K562 (cell line): ENCODE results near the gene ESD. TPM values are rescaled to one million over a fixed set of nuclear protein-coding genes. Genes with fewer than 3 reads are reported as not detected.

Experiments
- ATAC-seq: fragments of 200-7000 bp; cut with Tn5 transposase; 3 replicates; pipeline ENCODE4 v1.9.1; 2020; ENCODE audit warnings: moderate library complexity
- BruUV-seq: library from RNA; stranded (reverse); fragments of 400-500 nt; replicated peaks from 2 replicates; lab custom pipeline; 2021; lab: Mats Ljungman, UMichigan
- CTCF ChIA-PET: fragments of 300-600 bp; formaldehyde crosslinking; extraction: SDS; loops from one replicate; lab custom pipeline; 2021; ENCODE audit warnings: low intra/inter-chr PET ratio; lab: Yijun Ruan, JAX
- POLR2A ChIA-PET: fragments of 300-600, 350-650 bp; sonication (Branson Sonifier 250); formaldehyde crosslinking; extraction: SDS; loops from one replicate; lab custom pipeline; 2021; ENCODE audit warnings: antibody characterized with exemption, inconsistent platforms; lab: Yijun Ruan, JAX
- DNase-seq, 4 experiments: peaks; one replicate each; pipeline versions ENCODE4 v3.0.0 to v3.0.0-alpha.2; 2011 to 2018; ENCODE audit warnings: low spot score in 3 of 4, mixed read lengths in 3 of 4; ENCODE audit errors: extremely low read depth in 1 of 4
- FAIRE-seq: peaks from 2 replicates; lab custom pipeline; 2011; peaks lifted over from hg19 to GRCh38; lab: Jason Lieb, UNC
- H2AFZ ChIP-seq: 2 replicates; pipeline ENCODE4 v1.6.0; 2011; ENCODE audit warnings: low read depth, low read length, control low read depth, inconsistent platforms
- H3K27ac ChIP-seq: fragments of 200-600 bp; 3 replicates; pipeline ENCODE4 v1.8.0; 2011; ENCODE audit warnings: low read depth, mild to moderate bottlenecking, control low read depth, inconsistent platforms, low read length, moderate library complexity, mixed read lengths; ENCODE audit errors: extremely low read depth
- H3K27me3 ChIP-seq, 2 experiments: fragments of 300-600 bp in 1 of 2; 2 replicates in 1 of 2; 3 replicates in 1 of 2; pipeline versions ENCODE4 v1.6.0 to v1.8.0; 2011; ENCODE audit warnings: inconsistent platforms in 2 of 2, low read length in 2 of 2, mild to moderate bottlenecking in 1 of 2, mixed read lengths in 1 of 2, moderate library complexity in 1 of 2; ENCODE audit not compliant: control insufficient read depth in 2 of 2, insufficient read depth in 2 of 2
- H3K36me3 ChIP-seq: fragments of 300-600 bp; 3 replicates; pipeline ENCODE4 v1.8.0; 2011; ENCODE audit warnings: mild to moderate bottlenecking, low read length, inconsistent platforms; ENCODE audit not compliant: control insufficient read depth, insufficient read depth
- H3K4me1 ChIP-seq, 2 experiments: fragments of 200-600 bp in 1 of 2; replicated peaks in 1 of 2; 2 replicates in 1 of 2; 3 replicates in 1 of 2; pipeline versions ENCODE4 v1.5.1 to v1.8.0; 2011; ENCODE audit warnings: inconsistent platforms in 2 of 2, low read length in 2 of 2, mild to moderate bottlenecking in 1 of 2, mixed read lengths in 1 of 2, moderate library complexity in 1 of 2; ENCODE audit not compliant: control insufficient read depth in 2 of 2, insufficient read depth in 2 of 2
- H3K4me2 ChIP-seq: 2 replicates; pipeline ENCODE4 v1.6.1; 2011; ENCODE audit warnings: low read length, control low read depth, inconsistent platforms, mixed read lengths; ENCODE audit not compliant: insufficient read depth
- H3K4me3 ChIP-seq: fragments of 200-600 bp; sonication (generic), shearing (Covaris generic); 2 replicates; pipeline ENCODE4 v1.5.1; 2016; ENCODE audit warnings: control low read depth, inconsistent platforms
- H3K79me2 ChIP-seq: fragments of 200-600 bp; 3 replicates; pipeline ENCODE4 v1.8.0; 2011; ENCODE audit warnings: low read length, inconsistent platforms; ENCODE audit not compliant: control insufficient read depth, insufficient read depth
- H3K9ac ChIP-seq, 2 experiments: 2 replicates each; pipeline versions ENCODE4 v1.6.0 to v1.6.1; 2011; ENCODE audit warnings: low read depth in 2 of 2, low read length in 2 of 2, control low read depth in 1 of 2, inconsistent platforms in 1 of 2, mild to moderate bottlenecking in 1 of 2, mixed read lengths in 1 of 2; ENCODE audit not compliant: insufficient read depth in 1 of 2
- H3K9me1 ChIP-seq: one replicate; pipeline ENCODE4 v1.6.0; 2011; ENCODE audit warnings: inconsistent platforms, mild to moderate bottlenecking, low read length, moderate library complexity; ENCODE audit not compliant: control insufficient read depth, insufficient read depth
- H3K9me3 ChIP-seq: replicated peaks from 2 replicates; pipeline ENCODE4 v1.5.1; 2011; ENCODE audit warnings: low read depth, low read length, inconsistent platforms; ENCODE audit not compliant: control insufficient read depth, insufficient read depth
- H4K20me1 ChIP-seq: replicated peaks from 2 replicates; pipeline ENCODE4 v1.6.1; 2011; ENCODE audit warnings: low read length, inconsistent platforms, mixed read lengths; ENCODE audit not compliant: control insufficient read depth, insufficient read depth
- CGGBP1 ChIP-seq: fragments of 250-450 bp; sonication (Bioruptor Pico); IDR thresholded peaks from 2 replicates; pipeline ENCODE4 v1.9.0; 2021; ENCODE audit warnings: mild to moderate bottlenecking
- MAFG ChIP-seq: fragments of 450-650 bp; conservative IDR thresholded peaks from 2 replicates; pipeline ENCODE4 v1.6.1; 2016; ENCODE audit warnings: missing genetic modification characterization, missing compliant biosample characterization
- NCOA6 ChIP-seq: fragments of 450-650 bp; IDR thresholded peaks from 2 replicates; pipeline ENCODE4 v1.6.1; 2017; ENCODE audit warnings: mild to moderate bottlenecking
- RFX7 ChIP-seq: fragments of 250-450 bp; sonication (Bioruptor Pico); IDR thresholded peaks from 2 replicates; pipeline ENCODE4 v1.5.1; 2021; ENCODE audit warnings: mild to moderate bottlenecking
- SIX5 ChIP-seq, 2 experiments: IDR thresholded peaks; 2 replicates each; pipeline ENCODE4 v1.6.1; 2011; ENCODE audit warnings: low read length in 2 of 2, borderline replicate concordance in 1 of 2, low read depth in 1 of 2, mild to moderate bottlenecking in 1 of 2, moderate library complexity in 1 of 2; ENCODE audit not compliant: insufficient read depth in 1 of 2
- VEZF1 ChIP-seq: fragments of 200-800 bp; sonication (Bioruptor generic); IDR thresholded peaks from 2 replicates; pipeline ENCODE4 v1.6.1; 2017; ENCODE audit warnings: missing genetic modification characterization, missing compliant biosample characterization
- ZFX ChIP-seq: sonication (generic); formaldehyde crosslinking; IDR thresholded peaks from 2 replicates; pipeline ENCODE4 v1.8.0; 2022; ENCODE audit warnings: mild to moderate bottlenecking, missing genetic modification reagents, moderate library complexity
- ZNF407 ChIP-seq: fragments of 450-650 bp; IDR thresholded peaks from 2 replicates; pipeline ENCODE4 v1.6.1; 2016; ENCODE audit warnings: low read depth
- ZNF444 ChIP-seq: fragments of 250-450 bp; sonication (Bioruptor Pico); IDR thresholded peaks from 2 replicates; pipeline ENCODE4 v1.4.0; 2020; ENCODE audit warnings: mild to moderate bottlenecking, moderate library complexity
- ZNF740 ChIP-seq, 3 experiments: fragments of 200-800 bp in 1 of 3; sonication (Bioruptor generic) in 1 of 3; sonication (generic) in 1 of 3; formaldehyde crosslinking in 1 of 3; IDR thresholded peaks; 2 replicates each; pipeline versions ENCODE4 v1.6.1 to v1.8.0; 2016 to 2022; ENCODE audit warnings: mild to moderate bottlenecking in 2 of 3, missing compliant biosample characterization in 2 of 3, missing genetic modification characterization in 2 of 3, missing genetic modification reagents in 1 of 3
- WGBS: fragments of 100-300 bp; shearing (Covaris generic); methylation state at CpG from one replicate; pipeline ENCODE4 v1.1.6; 2016; ENCODE audit warnings: low coverage, mixed read lengths; ENCODE audit not compliant: insufficient coverage; ENCODE audit errors: missing lambda C conversion rate; 5-methylcytosine and 5-hydroxymethylcytosine counted together
- in situ Hi-C: fragments of 300-500 bp; cut with MboI; formaldehyde crosslinking; loops from 4 replicates; pipeline ENCODE4 v1.15.0; 2018; ENCODE audit warnings: inconsistent platforms, mixed read lengths
- intact Hi-C: fragments of 100-400 bp; cut with micrococcal nuclease; formaldehyde crosslinking; loops from 2 replicates; pipeline ENCODE4 v1.14.2; 2022
- polyA plus RNA-seq, 8 experiments: library from polyadenylated mRNA; depleted of rRNA in 4 of 8; stranded (reverse) in 5 of 8; unstranded in 3 of 8; fragments of >200 nt; fragmentation: Nextera tagmentation in 2 of 8; fragmentation: Illumina TruSeq in 1 of 8; extraction: Ambion mirVana in 2 of 8; extraction: Trizol in 1 of 8; gene quantifications; 2 replicates each; pipeline versions ENCODE4 v1.2.1 to v1.2.3, GENCODE V29; 2011 to 2014; ENCODE audit warnings: inconsistent platforms in 1 of 8, missing spikeins in 1 of 8
- total RNA-seq, 7 experiments: library from RNA; depleted of rRNA in 6 of 7; stranded (reverse); fragments of >200 nt in 6 of 7; fragmentation: Illumina TruSeq in 2 of 7; extraction: Trizol in 2 of 7; gene quantifications; 2 replicates each; pipeline versions ENCODE4 v1.2.1 to v1.2.3, GENCODE V29; 2011 to 2021; ENCODE audit warnings: low replicate concordance in 1 of 7

The ESD gene
- total and polyA plus RNA-seq, 9 of the 15 experiments (the other 6 are each of a cell fraction or from before 2014, with no cell fraction given): 88.9 to 402 (median 232) TPM

GRCh38 chr13:46748300-46748699 lies 48.7 kb downstream of the ESD start:
- Histone ChIP-seq H4K20me1 (no peaks in the 10 kb centered on the region), H3K4me1 (no peaks in the 10 kb centered on the region), H3K9ac (no peak overlapping the region), H2AFZ (no peak overlapping the region), H3K36me3 (peaks cover 20% of the 10 kb centered on the region; the same call in 2 of the 3 replicates), H3K27ac (no peak overlapping the region), H3K27me3 (no peaks in the 10 kb centered on the region), H3K79me2 (no peaks in the 10 kb centered on the region), H3K4me3 (no peak overlapping the region), H3K4me2 (no peak overlapping the region), H3K9me1 (no peaks in the 10 kb centered on the region), H3K9me3 (no peaks in the 10 kb centered on the region)
- FAIRE-seq: no peak
- intact Hi-C loops (no loop called here), in situ Hi-C loops (no loop called here)
- BruUV-seq: no TSS peak
- whole genome bisulfite sequencing: 96% methylated on average over 3 of the region's 4 CpGs
- no peak for ATAC-seq
- ChIA-PET POLR2A (no interaction called here), CTCF (no interaction called here)
- DNase-seq: no peak
- no peak for TF ChIP-seq RFX7 (CRISPR knock-in tag)
- no peak for TF ChIP-seq MAFG (tag)
- no peak for TF ChIP-seq VEZF1 (CRISPR knock-in tag)
- no peak for TF ChIP-seq NCOA6
- no peak for TF ChIP-seq ZNF444 (CRISPR knock-in tag)
- no peak for TF ChIP-seq CGGBP1 (CRISPR knock-in tag)
- no peak for TF ChIP-seq ZNF740 (CRISPR knock-in tag; IDR thresholded peaks at IDR 0.05)
- no peak for TF ChIP-seq ZNF740 (tag; IDR thresholded peaks at IDR 0.05)
- TF ChIP-seq ZFX (CRISPR knock-in tag): no peak
- TF ChIP-seq SIX5 (IDR thresholded peaks at IDR 0.05; ENCODE audit: borderline replicate concordance in 1 of 2, insufficient read depth in 1 of 2, low read depth in 1 of 2, low read length in 2 of 2): no peak
- no peak for TF ChIP-seq ZNF407
